H9 (cell line): ENCODE results near the gene APBB3. TPM values are rescaled to one million over a fixed set of nuclear protein-coding genes. Genes with fewer than 3 reads are reported as not detected.

Experiments used
- DNase-seq: peaks from one replicate; pipeline ENCODE4 v3.0.0-alpha.2; 2017
- H2AFZ ChIP-seq: one replicate; pipeline ENCODE4 v1.6.1; 2013; ENCODE audit warnings: mild to moderate bottlenecking, low read length, control low read depth, moderate library complexity
- H2AK5ac ChIP-seq: 2 replicates; pipeline ENCODE4 v1.6.1; 2013; ENCODE audit warnings: low read length, control low read depth, mixed read lengths; ENCODE audit not compliant: insufficient read length
- H2BK120ac ChIP-seq: one replicate; pipeline ENCODE4 v1.6.1; 2013; ENCODE audit warnings: low read depth, mild to moderate bottlenecking, low read length, control low read depth, inconsistent platforms; ENCODE audit not compliant: poor library complexity, severe bottlenecking
- H2BK12ac ChIP-seq: 2 replicates; pipeline ENCODE4 v1.6.1; 2013; ENCODE audit warnings: low read length, control low read depth, mixed read lengths, low read depth; ENCODE audit not compliant: insufficient read length
- H2BK15ac ChIP-seq: 2 replicates; pipeline ENCODE4 v1.6.1; 2013; ENCODE audit warnings: low read depth, low read length, control low read depth
- H2BK20ac ChIP-seq: one replicate; pipeline ENCODE4 v1.6.1; 2013; ENCODE audit warnings: low read depth, mild to moderate bottlenecking, low read length, control low read depth, inconsistent platforms; ENCODE audit not compliant: poor library complexity, severe bottlenecking
- H2BK5ac ChIP-seq: 2 replicates; pipeline ENCODE4 v1.6.1; 2013; ENCODE audit warnings: low read length, control low read depth, mixed read lengths; ENCODE audit not compliant: insufficient read length
- H3K14ac ChIP-seq: 2 replicates; pipeline ENCODE4 v1.6.1; 2013; ENCODE audit warnings: low read length, control low read depth; ENCODE audit not compliant: insufficient read depth
- H3K18ac ChIP-seq: 2 replicates; pipeline ENCODE4 v1.6.1; 2013; ENCODE audit warnings: low read depth, mild to moderate bottlenecking, mixed read lengths, low read length, control low read depth; ENCODE audit not compliant: insufficient read length
- H3K23ac ChIP-seq: 2 replicates; pipeline ENCODE4 v1.6.1; 2013; ENCODE audit warnings: low read length, control low read depth, mixed read lengths, low read depth; ENCODE audit not compliant: insufficient read length
- H3K23me2 ChIP-seq: 2 replicates; pipeline ENCODE4 v1.6.1; 2013; ENCODE audit warnings: low read depth, mild to moderate bottlenecking, mixed read lengths, low read length, control low read depth; ENCODE audit not compliant: insufficient read length, poor library complexity, severe bottlenecking
- H3K27ac ChIP-seq: 2 replicates; pipeline ENCODE4 v1.5.1; 2013; ENCODE audit warnings: low read length, control low read depth, mixed read lengths, low read depth; ENCODE audit not compliant: insufficient read length
- H3K27me3 ChIP-seq: 2 replicates; pipeline ENCODE4 v1.6.1; 2013; ENCODE audit warnings: low read length, control low read depth, inconsistent platforms; ENCODE audit not compliant: insufficient read depth
- H3K4ac ChIP-seq: 2 replicates; pipeline ENCODE4 v1.6.1; 2013; ENCODE audit warnings: low read depth, mild to moderate bottlenecking, control low read depth, inconsistent platforms, low read length, moderate library complexity
- H3K4me1 ChIP-seq: 2 replicates; pipeline ENCODE4 v1.6.1; 2013; ENCODE audit warnings: low read length, control low read depth, inconsistent platforms; ENCODE audit not compliant: insufficient read depth
- H3K4me2 ChIP-seq: 2 replicates; pipeline ENCODE4 v1.6.1; 2013; ENCODE audit warnings: low read length, control low read depth, mixed read lengths; ENCODE audit not compliant: insufficient read length, insufficient read depth
- H3K56ac ChIP-seq: 2 replicates; pipeline ENCODE4 v1.6.1; 2013; ENCODE audit warnings: low read depth, mild to moderate bottlenecking, mixed read lengths, low read length, control low read depth; ENCODE audit not compliant: insufficient read length
- H3K79me1 ChIP-seq: 2 replicates; pipeline ENCODE4 v1.6.1; 2013; ENCODE audit warnings: low read depth, mild to moderate bottlenecking, moderate library complexity, low read length, control low read depth, inconsistent platforms; ENCODE audit not compliant: insufficient read depth, poor library complexity, severe bottlenecking
- H3K79me2 ChIP-seq: 2 replicates; pipeline ENCODE4 v1.6.1; 2013; ENCODE audit warnings: low read length, control low read depth, inconsistent platforms; ENCODE audit not compliant: insufficient read depth
- H3K9ac ChIP-seq: 2 replicates; pipeline ENCODE4 v1.6.1; 2013; ENCODE audit warnings: low read length, control low read depth, mixed read lengths; ENCODE audit not compliant: insufficient read length; ENCODE audit errors: extremely low read depth
- H3K9me3 ChIP-seq: one replicate; pipeline ENCODE4 v1.6.1; 2013; ENCODE audit warnings: low read depth, low read length, inconsistent platforms; ENCODE audit not compliant: control insufficient read depth
- H3T11ph ChIP-seq: one replicate; pipeline ENCODE4 v1.6.1; 2013; ENCODE audit warnings: mild to moderate bottlenecking, low read length, control low read depth, inconsistent platforms
- H4K20me1 ChIP-seq: one replicate; pipeline ENCODE4 v1.6.1; 2013; ENCODE audit not compliant: control insufficient read depth, insufficient read length, insufficient read depth
- H4K5ac ChIP-seq: 2 replicates; pipeline ENCODE4 v1.6.1; 2013; ENCODE audit warnings: low read depth, mild to moderate bottlenecking, mixed read lengths, low read length, control low read depth; ENCODE audit not compliant: insufficient read length
- H4K8ac ChIP-seq: replicated peaks from 2 replicates; pipeline ENCODE4 v1.6.1; 2013; ENCODE audit warnings: low read length, control low read depth, mixed read lengths, low read depth; ENCODE audit not compliant: insufficient read length
- H4K91ac ChIP-seq: 2 replicates; pipeline ENCODE4 v1.6.1; 2013; ENCODE audit warnings: low read depth, mild to moderate bottlenecking, moderate library complexity, mixed read lengths, low read length, control low read depth; ENCODE audit not compliant: insufficient read length
- H3K27ac Mint-ChIP-seq, 3 experiments: 2 replicates in 2 of 3; 3 replicates in 1 of 3; pipeline ENCODE4 v1.8.0; 2020 to 2021; ENCODE audit warnings: mixed read lengths in 3 of 3, mild to moderate bottlenecking in 1 of 3, moderate library complexity in 1 of 3
- H3K27me3 Mint-ChIP-seq: 2 replicates; pipeline ENCODE4 v1.8.0; 2021; ENCODE audit warnings: low read depth, mild to moderate bottlenecking, moderate library complexity, mixed read lengths
- H3K36me3 Mint-ChIP-seq, 3 experiments: 2 replicates in 2 of 3; 3 replicates in 1 of 3; pipeline ENCODE4 v1.8.0; 2020 to 2021; ENCODE audit warnings: low read depth in 3 of 3, mixed read lengths in 3 of 3; ENCODE audit not compliant: insufficient read depth in 1 of 3
- H3K4me1 Mint-ChIP-seq, 2 experiments: 2 replicates each; pipeline ENCODE4 v1.8.0; 2020; ENCODE audit warnings: mixed read lengths in 2 of 2
- H3K4me3 Mint-ChIP-seq, 2 experiments: 2 replicates in 1 of 2; 3 replicates in 1 of 2; pipeline ENCODE4 v1.8.0; 2020 to 2021; ENCODE audit warnings: mild to moderate bottlenecking in 2 of 2, mixed read lengths in 2 of 2, moderate library complexity in 1 of 2
- H3K9me3 Mint-ChIP-seq, 2 experiments: 2 replicates in 1 of 2; 3 replicates in 1 of 2; pipeline ENCODE4 v1.8.0; 2020; ENCODE audit warnings: mild to moderate bottlenecking in 2 of 2, mixed read lengths in 2 of 2, moderate library complexity in 1 of 2
- WGBS: extraction: QIAGEN DNeasy Blood & Tissue Kit; methylation state at CpG from one replicate; pipeline ENCODE4 v1.1.7; 2013; ENCODE audit warnings: missing lambda C conversion rate, low lambda C conversion rate, mixed read lengths; ENCODE audit not compliant: insufficient read length; ENCODE audit errors: extremely low coverage; 5-methylcytosine and 5-hydroxymethylcytosine counted together
- total RNA-seq: library from RNA; stranded (reverse); gene quantifications from 2 replicates; pipeline ENCODE4 v1.2.1, GENCODE V29; 2021
- TF ChIP-seq, protein P1 (sequence below): fragments of 200-600 bp; sonication (generic); conservative IDR thresholded peaks from 3 replicates; pipeline ENCODE4 v1.8.0; 2021; ENCODE audit warnings: antibody characterized with exemption, mild to moderate bottlenecking

The APBB3 gene
- total RNA-seq, 1 experiment from 2014 or later = 23.8 TPM

DNA sequence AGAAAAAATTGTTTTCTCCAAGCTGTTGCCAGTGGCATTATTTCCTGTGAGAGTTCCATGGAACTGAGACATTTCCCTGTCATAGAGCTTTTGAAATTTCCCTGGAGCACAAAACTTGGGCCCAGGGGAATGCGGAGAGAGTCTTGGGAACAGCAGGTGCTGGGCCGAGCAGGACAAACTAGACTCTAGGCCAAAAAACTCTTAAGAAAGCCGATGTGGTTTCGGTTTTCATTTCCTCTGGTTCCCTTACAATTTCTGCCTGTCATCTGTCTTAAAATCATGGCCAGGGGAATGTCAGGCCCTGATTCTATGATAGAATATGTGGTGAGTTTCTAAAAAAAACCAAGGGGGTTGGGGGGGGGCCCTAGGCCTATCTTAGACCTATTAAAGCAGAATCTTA lies 4.8 kb upstream of the APBB3 start:
- peaks cover 6 to 10% of the 10 kb centered on the region in 2 experiments; a peak in 3 of 4 replicates for H3K4me1 Mint-ChIP-seq
- no peaks in the 10 kb centered on the region; a peak in 2 of 5 replicates for H3K9me3 Mint-ChIP-seq
- Histone ChIP-seq H2BK120ac (no peak overlapping the region), H3K4me2 (no peak overlapping the region), H2BK15ac (no peak overlapping the region), H3K9ac (no peak overlapping the region), H2BK5ac (no peak overlapping the region), H4K8ac (no peak overlapping the region), H3K23me2 (peaks cover 6% of the 10 kb centered on the region), H3K79me1 (no peaks in the 10 kb centered on the region), H4K91ac (no peak overlapping the region), H3K4me1 (0 out of 2 replicates have a peak, but pooled peaks cover 2% of the 10 kb centered on the region), H2BK20ac (no peak overlapping the region), H3K18ac (no peak overlapping the region), H4K20me1 (no peaks in the 10 kb centered on the region), H3K56ac (no peak overlapping the region), H3K4ac (no peak overlapping the region), H3K79me2 (no peaks in the 10 kb centered on the region), H3K23ac (no peak overlapping the region), H2AK5ac (no peak overlapping the region), H3K27ac (no peak overlapping the region), H3K9me3 (no peaks in the 10 kb centered on the region), H3K27me3 (no peaks in the 10 kb centered on the region), H3T11ph (no peak overlapping the region), H3K14ac (no peak overlapping the region), H2BK12ac (no peak overlapping the region), H4K5ac (no peak overlapping the region), H2AFZ (no peak overlapping the region)
- no CpG with 5 or more reads among the region's 4 CpGs for WGBS
- no peak for DNase-seq
- H3K36me3 Mint-ChIP-seq = peaks cover 9 to 33% (median 22%) of the 10 kb centered on the region in 3 experiments
- no peak overlapping the region for H3K4me3 Mint-ChIP-seq
- H3K27ac Mint-ChIP-seq = no peak overlapping the region
- no peaks in the 10 kb centered on the region for H3K27me3 Mint-ChIP-seq
- TF ChIP-seq, protein P1, sequence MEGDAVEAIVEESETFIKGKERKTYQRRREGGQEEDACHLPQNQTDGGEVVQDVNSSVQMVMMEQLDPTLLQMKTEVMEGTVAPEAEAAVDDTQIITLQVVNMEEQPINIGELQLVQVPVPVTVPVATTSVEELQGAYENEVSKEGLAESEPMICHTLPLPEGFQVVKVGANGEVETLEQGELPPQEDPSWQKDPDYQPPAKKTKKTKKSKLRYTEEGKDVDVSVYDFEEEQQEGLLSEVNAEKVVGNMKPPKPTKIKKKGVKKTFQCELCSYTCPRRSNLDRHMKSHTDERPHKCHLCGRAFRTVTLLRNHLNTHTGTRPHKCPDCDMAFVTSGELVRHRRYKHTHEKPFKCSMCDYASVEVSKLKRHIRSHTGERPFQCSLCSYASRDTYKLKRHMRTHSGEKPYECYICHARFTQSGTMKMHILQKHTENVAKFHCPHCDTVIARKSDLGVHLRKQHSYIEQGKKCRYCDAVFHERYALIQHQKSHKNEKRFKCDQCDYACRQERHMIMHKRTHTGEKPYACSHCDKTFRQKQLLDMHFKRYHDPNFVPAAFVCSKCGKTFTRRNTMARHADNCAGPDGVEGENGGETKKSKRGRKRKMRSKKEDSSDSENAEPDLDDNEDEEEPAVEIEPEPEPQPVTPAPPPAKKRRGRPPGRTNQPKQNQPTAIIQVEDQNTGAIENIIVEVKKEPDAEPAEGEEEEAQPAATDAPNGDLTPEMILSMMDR = no peak
